ENCODE data around the gene CTDSP1. TPM values are rescaled to one million over a fixed set of nuclear protein-coding genes. Genes with fewer than 3 reads are reported as not detected.

The CTDSP1 gene
- total and polyA plus RNA-seq, 7 donors = 75.1 to 120 (median 82.6) TPM

DNA sequence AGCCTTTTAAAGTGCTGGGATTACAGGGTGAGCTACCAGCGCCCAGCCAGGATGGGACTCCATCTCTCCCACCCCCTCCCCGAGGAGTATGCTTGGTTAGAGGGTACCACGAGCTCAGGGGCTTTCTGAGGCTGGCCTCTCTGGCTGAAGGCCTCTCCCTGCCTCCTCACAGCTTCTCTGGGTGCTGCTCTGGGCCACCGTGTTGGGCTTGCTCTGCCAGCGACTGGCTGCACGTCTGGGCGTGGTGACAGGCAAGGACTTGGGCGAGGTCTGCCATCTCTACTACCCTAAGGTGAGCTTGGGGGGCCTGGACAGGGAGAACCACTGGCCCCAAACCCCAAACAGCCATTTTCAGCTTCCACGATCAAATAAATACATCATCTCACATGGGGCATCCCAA lies 14.7 kb upstream of the CTDSP1 start:
- Histone ChIP-seq H3K27me3 (no peaks in the 10 kb centered on the region), H3K27ac (no peak overlapping the region), H3K4me3 (no peak overlapping the region), H3K9me3 (no peaks in the 10 kb centered on the region), H3K36me3 (no peaks in the 10 kb centered on the region), H3K4me1 (peaks cover 0 to 15% (median 9%) of the 10 kb centered on the region in 4 donors)
- TF ChIP-seq POLR2AphosphoS5 (IDR thresholded peaks at IDR 0.05) (no peak), POLR2A (IDR thresholded peaks at IDR 0.05) (no peak), CTCF (IDR thresholded peaks at IDR 0.05) (no peak), EP300 (IDR thresholded peaks at IDR 0.05) (no peak)
- 54 to 83% methylated on average over 9 of the region's 9 CpGs for WGBS, 2 donors
- intact Hi-C loops (cut with DNase I) = no loop called here
- no peak for DNase-seq

GRCh38 chr2:218386505-218387368 lies 12.9 kb upstream of the CTDSP1 start:
- Histone ChIP-seq H3K27ac (peak overlapping the region in 2 of 4 donors; percentile 28 to 39), H3K4me3 (no peak overlapping the region), H3K36me3 (no peaks in the 10 kb centered on the region), H3K4me1 (peaks cover 0 to 15% (median 9%) of the 10 kb centered on the region in 4 donors), H3K27me3 (no peaks in the 10 kb centered on the region), H3K9me3 (no peaks in the 10 kb centered on the region)
- no peak for DNase-seq
- intact Hi-C loops (cut with DNase I) = no loop called here
- 59 to 78% methylated on average over 23 of the region's 23 CpGs for WGBS, 2 donors
- TF ChIP-seq CTCF (IDR thresholded peaks at IDR 0.05) (no peak), EP300 (IDR thresholded peaks at IDR 0.05) (no peak), POLR2A (IDR thresholded peaks at IDR 0.05) (no peak), POLR2AphosphoS5 (IDR thresholded peaks at IDR 0.05) (no peak)

GRCh38 chr2:218387369-218388194 lies 12.1 kb upstream of the CTDSP1 start:
- H3K4me3 ChIP-seq = peak overlapping the region in 3 of 4 donors; percentile 33 to 41 (median 35)
- no peaks in the 10 kb centered on the region for H3K36me3 ChIP-seq
- peak overlapping the region in 2 of 4 donors; percentile 28 to 39 for H3K27ac ChIP-seq
- peak; percentile 75 for DNase-seq
- H3K4me1 ChIP-seq = peaks cover 0 to 15% (median 9%) of the 10 kb centered on the region in 4 donors
- no peaks in the 10 kb centered on the region for H3K27me3 ChIP-seq
- no peaks in the 10 kb centered on the region for H3K9me3 ChIP-seq
- TF ChIP-seq CTCF (IDR thresholded peaks at IDR 0.05) (no peak), POLR2AphosphoS5 (IDR thresholded peaks at IDR 0.05) (peak in 2 of 4 donors; percentile 6 to 24), POLR2A (IDR thresholded peaks at IDR 0.05) (no peak)
- WGBS, 2 donors = 5 to 14% methylated on average over 38 of the region's 38 CpGs
- intact Hi-C loops (cut with DNase I) = no loop called here

DNA sequence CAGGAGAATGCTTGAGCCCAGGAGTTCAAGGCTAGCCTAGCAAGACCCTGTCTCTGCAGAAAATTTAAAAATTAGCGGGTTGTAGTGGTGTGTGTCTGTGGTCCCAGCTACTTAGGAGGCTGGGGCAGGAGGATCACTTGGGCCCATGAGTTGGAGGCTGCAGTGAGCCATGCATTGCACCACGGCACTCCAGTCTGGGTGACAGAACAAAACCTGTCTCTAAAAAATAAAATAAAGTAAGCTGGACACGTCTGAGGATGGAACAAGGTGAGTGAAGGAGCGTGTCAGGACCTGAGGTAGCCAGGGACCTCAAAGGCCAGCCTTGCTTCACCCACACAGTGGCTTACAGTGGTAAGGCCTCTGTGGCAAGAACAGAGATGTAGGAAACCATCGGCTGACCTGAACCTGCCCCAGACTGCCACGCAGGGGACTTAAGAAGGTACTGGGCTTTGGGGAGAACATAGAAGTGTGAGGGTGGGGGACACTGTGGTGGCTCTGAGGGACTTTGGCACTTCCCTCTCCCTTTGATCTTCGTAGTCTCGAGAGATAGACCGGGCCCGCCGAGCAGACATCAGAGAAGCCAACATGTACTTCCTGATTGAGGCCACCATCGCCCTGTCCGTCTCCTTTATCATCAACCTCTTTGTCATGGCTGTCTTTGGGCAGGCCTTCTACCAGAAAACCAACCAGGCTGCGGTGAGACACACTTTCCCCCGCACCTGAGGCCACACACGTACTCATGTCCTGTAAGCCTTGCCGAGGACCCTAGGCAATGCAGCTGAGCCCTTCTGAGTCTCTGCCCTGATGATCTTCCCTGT lies 10.1 kb upstream of the CTDSP1 start:
- no peak overlapping the region for H3K4me3 ChIP-seq
- H3K27me3 ChIP-seq = no peaks in the 10 kb centered on the region
- intact Hi-C loops (cut with DNase I) = no loop called here
- DNase-seq = no peak
- H3K36me3 ChIP-seq = no peaks in the 10 kb centered on the region
- WGBS, 2 donors = 88 to 89% methylated on average over 17 of the region's 17 CpGs
- no peak overlapping the region for H3K27ac ChIP-seq
- H3K9me3 ChIP-seq = no peaks in the 10 kb centered on the region
- H3K4me1 ChIP-seq = peaks cover 0 to 15% (median 9%) of the 10 kb centered on the region in 4 donors
- TF ChIP-seq POLR2AphosphoS5 (IDR thresholded peaks at IDR 0.05) = no peak
- no peak for TF ChIP-seq EP300 (IDR thresholded peaks at IDR 0.05)
- no peak for TF ChIP-seq POLR2A (IDR thresholded peaks at IDR 0.05)
- TF ChIP-seq CTCF (IDR thresholded peaks at IDR 0.05) = no peak
